ENCODE results near the gene NRXN2.

DNA sequence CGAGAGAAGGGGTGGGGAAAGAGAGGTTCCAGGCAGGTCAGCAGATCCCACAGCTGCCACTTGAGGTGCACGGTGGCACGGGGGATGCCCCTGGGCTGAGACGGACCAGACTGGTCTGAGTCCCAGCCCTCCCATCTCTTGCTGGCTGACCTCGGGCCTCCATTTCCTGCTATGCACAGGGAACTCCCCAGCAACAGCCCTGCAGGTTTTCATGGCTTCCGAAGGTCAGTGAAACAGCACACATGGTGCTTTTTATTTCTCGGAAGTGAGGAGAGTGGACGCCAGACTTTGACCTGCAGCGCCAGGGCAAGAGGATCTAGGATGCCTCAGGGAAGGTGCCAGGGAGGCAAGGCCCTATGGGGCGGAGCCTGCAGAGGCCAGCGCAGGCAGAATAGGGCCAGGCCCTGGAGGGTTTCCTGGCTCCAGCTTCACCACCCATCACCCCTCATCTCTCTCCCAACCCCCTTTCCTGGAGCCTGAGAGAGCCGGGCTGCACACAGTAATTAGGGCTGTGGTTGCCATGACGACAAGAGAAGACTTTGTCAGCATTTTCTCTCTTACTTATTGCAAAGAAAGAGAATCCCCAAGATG, 102.5 kb downstream of the NRXN2 start:
- TF ChIP-seq, protein P1, sequence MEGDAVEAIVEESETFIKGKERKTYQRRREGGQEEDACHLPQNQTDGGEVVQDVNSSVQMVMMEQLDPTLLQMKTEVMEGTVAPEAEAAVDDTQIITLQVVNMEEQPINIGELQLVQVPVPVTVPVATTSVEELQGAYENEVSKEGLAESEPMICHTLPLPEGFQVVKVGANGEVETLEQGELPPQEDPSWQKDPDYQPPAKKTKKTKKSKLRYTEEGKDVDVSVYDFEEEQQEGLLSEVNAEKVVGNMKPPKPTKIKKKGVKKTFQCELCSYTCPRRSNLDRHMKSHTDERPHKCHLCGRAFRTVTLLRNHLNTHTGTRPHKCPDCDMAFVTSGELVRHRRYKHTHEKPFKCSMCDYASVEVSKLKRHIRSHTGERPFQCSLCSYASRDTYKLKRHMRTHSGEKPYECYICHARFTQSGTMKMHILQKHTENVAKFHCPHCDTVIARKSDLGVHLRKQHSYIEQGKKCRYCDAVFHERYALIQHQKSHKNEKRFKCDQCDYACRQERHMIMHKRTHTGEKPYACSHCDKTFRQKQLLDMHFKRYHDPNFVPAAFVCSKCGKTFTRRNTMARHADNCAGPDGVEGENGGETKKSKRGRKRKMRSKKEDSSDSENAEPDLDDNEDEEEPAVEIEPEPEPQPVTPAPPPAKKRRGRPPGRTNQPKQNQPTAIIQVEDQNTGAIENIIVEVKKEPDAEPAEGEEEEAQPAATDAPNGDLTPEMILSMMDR (IDR thresholded peaks at IDR 0.05 in 2 of 3, conservative IDR thresholded peaks at IDR 0.05 in 1 of 3; ENCODE audit: control insufficient read depth in 2 of 3, extremely low read depth in 1 of 3, insufficient read depth in 1 of 3, low read depth in 3 of 3, low read length in 3 of 3): no peak
- TF ChIP-seq POLR2A (IDR thresholded peaks at IDR 0.05; ENCODE audit: low read depth, low read length) (no peak), RAD21 (IDR thresholded peaks at IDR 0.05; ENCODE audit: insufficient read depth, low read depth, low read length) (no peak)
